HK-2 (cell line): ENCODE results near the gene LIMD2.
A peak's percentile ranks its signal among the peaks of the same experiment; 100 is the strongest.
"Not testable (repeated sequence)": the region's sequence is repeated elsewhere in the genome, so short reads cannot be mapped to it uniquely, and the experiment has no call there.

ENCODE experiments used
- DNase-seq: peaks from one replicate; pipeline ENCODE4 v3.0.0-alpha.2; 2018; ENCODE audit not compliant: unreplicated experiment

Gene LIMD2

DNA sequence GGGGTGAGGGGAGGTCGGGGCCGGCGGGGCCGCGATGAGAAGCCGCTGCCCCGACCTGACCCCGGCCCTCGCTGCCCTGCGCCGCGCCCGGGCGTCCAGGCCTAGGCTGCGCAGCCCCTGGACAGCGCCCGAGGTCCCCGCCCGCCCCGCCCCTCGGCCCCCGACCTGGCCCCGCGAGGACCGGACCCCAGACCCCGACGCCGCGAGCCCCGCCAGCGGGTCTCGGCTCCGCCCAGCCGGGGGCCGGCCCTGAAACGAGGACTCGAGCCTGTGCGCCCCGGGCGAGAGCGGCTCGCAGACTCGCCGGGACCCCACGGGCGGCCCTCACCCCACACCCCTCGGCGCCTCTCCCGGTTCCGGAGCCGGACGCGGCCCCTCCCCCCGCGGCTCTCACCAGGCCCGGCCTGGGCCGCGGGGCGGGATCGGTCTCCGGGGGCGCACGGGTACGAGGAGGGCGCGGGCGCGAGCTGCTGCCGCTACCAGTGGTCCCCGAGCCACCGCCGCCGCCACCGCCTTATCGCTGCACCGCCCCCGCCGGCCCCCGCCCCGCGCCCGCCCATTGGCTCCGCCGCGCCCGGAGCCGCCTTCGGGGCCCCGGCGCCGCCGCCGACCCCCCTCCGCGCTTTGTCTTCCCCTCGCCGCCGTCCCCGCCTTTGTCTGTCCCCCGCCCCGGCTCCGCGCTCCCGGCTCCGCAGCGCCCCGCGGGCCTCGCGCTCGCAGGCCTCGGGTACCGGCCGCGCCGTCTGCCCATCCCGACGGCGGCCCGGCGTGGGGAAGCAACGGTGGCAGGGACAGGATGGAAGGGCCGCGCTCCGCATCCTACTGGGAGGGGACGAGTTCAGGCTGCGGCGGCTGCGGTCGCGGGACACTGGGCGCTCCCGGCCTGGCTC lies at the start of gene LIMD2:
TSS of gene LIMD2 (minus strand) at position 488 of the 890 bp plus-strand sequence. CDS start 827 bp downstream, outside the sequence.
- peak; percentile 71 for DNase-seq

DNA sequence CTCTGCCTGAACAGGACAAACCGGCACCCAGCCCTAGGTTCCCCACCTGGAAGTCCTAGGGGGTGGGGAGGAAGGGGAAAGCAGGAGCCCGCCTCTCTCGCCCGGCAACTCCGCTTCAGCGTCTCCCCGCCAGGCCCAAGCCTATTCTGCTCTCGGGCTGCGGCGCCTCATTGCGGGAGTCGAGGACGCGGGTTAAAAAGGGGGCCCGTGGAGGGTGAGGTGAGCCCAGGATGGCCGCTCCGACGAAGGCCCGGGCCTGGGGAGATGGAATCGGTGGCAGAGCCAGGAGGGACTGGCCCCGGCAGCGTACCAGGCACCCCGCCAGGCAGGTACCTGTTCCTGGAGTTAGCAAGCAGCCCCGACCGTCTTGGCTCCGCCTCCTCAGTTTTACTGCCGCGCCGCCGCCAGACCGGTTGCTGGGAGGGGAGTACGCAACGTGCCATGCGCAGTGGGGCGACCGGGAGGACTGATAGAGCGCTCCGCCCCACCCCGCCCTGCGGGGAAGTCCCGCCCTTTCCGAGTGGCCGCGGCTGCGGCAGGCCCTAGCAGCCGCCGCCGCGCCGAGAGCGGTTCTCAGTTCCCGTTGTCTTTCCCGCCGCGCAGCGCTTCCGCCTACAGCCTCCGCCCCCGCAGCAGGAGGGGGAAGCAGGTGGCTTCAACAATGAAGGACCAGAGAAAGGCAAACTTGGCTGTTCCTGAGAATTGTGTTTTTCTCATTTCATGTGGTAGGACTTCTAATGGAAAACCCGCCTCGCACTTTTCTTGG lies 41.7 kb upstream of the LIMD2 start, which contains the start of gene STRADA:
TSS of gene STRADA (minus strand) at position 392 of the 766 bp plus-strand sequence. CDS start 13,430 bp downstream, outside the sequence.
- DNase-seq = peak; percentile 98

DNA sequence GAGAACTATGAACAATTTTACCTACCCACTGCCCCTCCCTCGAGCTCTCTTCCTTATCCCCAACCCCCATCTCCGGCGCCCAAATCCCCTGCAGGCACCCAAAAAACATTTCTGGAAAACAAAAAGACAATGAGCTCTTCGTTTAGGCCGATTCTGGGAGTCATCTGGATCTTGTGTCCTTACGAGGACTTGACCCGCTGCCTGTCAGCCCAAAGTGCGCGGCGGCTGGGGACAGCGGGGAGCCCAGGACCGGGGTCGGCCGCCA lies 41.1 kb upstream of the LIMD2 start:
- DNase-seq = no peak

DNA sequence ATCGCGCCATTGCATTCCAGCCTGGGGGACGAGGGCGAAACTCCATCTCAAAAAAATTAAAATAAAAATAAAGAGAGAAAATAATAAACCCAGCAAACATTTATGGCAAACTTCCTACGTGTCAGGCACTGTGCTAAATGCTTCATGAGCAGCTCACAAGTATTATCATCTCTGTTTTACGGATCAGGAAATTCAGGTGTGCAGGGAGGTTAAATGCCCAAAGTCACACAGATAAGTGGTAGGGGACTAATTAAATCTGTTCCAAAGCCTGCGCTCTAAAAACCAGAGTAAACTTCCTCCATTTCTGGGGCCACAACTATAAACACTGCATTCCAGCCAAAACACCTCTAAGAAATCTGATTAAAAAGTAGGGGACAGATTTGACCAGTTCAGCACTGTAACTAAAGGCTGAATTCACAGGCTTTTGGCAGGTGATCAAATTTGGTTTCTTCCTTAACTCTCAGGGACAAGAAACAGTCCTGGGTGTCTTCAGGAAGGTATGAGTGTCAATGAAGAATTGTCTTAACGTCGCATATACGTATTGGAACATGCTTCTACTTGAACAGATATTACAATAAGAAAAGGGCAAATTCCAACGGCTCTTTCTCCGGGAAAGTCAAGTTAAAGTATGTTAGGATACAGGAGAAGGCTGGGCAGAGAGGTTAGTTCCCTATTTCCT lies 40.7 kb upstream of the LIMD2 start:
- DNase-seq = no peak

DNA sequence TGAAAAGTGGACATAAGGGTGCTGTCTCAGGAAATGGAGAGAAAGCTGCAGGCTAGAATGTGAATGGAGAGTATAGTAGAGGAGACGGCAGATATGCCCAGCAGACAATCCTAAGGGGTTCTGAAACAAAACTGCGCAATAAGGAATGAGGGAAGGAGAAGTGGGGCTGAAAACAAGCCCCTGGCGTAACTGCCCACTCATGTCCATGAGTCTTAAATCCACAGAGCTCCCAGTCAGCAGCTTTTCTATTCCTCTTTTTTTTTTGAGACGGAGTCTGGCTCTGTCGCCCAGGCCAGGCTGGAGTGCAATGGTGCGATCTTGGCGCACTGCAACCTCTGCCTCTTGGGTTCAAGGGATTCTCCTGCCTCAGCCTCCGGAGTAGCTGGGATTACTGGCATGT lies 35.8 kb upstream of the LIMD2 start:
- DNase-seq = no peak

DNA sequence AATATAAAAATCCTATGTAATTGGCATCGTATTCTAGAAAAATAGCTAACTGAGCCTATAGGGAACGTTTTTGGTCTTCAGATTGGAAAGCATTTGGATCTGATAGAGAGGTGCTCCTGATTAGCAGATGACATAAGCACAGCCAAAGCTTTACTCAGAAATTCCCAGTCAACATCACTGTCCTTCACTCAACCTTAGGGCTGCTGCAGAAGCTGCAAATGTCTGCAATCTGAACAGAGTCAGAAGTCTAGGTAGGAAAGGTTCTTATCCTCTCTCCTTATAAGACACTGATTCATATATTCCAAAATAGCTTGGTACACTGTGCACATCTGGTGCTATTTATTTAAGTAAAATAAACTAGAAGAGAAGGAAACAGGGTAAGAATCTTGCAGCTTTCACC lies 22.5 kb upstream of the LIMD2 start:
- no peak for DNase-seq

DNA sequence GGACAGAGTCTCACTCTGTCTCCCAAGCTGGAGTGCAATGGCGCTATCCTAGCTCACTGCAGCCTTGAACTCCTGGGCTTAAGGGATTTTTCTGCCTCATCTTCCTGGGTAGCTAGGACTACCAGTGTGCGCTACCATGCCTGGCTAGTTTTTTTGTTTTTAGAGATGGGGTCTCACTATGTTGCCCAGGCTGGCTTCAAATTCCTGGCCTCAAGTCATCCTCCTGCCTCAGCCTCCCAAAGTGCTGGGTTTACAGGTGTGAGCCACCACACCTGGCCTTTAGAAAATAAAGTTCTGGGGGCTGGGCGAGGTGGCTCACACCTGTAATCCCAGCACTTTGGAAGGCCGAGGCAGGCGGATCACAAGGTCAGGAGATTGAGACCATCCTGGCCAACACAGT lies 20.3 kb upstream of the LIMD2 start:
- DNase-seq = not testable (repeated sequence)

DNA sequence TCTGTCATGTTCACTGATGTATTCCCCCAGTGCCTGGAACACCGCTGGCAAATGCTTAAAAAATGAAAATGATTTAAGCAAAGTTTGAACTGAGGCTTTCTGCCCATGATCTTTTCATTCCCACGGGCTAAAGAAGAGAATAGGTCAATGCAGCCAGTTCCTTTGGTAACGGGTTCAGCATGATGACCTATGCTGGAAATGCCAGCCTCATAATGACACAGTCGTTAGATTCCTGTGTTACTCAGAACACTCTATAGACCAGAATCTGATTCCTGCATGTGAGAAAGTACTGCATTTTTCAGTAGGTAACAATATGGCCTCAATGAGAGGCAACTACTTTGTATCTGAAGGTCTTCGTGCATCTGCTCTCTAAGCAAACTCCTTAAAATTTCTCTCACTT lies 19.1 kb upstream of the LIMD2 start:
- DNase-seq = no peak

DNA sequence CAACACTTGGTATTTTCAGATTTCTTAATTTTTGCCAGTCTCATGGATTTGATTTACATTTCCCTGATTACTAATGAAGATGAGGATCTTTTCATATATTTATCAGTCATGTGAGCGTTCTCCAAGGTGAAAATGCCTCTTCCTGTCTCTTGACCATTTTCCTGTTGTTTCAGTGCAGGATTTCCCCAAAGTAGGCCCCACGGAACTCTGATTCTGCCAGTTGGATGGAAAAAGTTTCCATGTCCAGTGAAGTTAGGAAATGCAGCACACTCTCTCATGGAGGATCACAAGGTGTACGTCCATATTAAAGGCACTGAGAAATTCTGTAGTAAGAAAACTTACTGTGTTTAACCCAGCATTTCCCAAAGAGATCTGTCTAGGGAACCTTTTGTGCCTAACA lies 16.5 kb upstream of the LIMD2 start:
- no peak for DNase-seq

DNA sequence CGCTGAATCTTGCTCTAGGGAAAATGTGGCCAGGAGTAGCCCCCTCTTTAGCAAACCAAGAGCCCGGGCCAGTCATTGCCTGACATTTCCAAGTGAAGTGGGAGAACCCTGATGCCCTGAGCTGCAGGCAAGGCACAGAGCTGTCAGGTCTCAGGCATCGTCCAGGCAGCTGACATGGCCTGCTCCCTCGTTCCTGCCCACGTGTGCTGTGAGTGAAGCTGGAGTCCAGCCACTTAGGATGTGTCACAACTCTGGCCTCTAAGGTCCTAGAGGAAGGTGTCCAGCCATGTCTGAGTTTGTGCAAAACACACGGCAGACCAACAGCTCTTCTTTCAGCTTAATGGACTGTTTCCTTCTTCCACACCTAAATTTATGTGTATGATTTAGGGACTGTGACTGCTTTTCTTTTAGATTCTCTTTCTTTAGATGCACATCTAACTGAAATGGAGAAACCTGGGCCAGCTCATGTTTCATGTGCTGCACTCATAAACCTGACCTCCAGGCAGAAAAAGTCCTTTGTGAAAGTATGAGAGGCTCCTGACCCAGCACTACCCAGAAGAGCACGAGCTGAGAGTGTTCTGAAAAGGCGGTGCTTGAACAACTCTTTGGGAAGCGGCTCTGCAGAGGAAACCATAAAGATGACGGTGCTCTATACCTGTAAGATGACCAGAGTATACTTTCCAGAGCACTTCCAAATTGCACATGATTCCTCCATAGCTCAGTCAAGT lies 14.8 kb upstream of the LIMD2 start:
- DNase-seq = no peak

DNA sequence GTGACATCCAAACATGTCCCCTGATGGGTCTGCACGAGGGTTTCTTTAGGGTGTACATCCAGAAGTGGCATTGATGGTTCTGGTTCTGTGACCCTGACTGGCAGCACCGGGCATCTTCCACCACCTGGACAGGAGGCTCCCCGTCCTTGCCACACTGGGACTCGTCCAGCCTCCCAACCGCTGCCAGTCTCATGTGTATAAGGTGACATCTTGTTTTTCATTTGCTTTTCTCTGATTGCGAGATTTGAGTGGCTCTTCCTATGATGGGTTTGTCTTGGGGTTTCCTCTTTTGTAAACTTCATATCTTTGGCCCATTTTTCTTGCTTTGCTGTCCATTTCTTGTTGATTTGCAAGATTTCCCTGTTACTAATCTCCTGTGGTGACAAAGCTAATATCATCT lies 9.2 kb upstream of the LIMD2 start:
- DNase-seq = no peak

DNA sequence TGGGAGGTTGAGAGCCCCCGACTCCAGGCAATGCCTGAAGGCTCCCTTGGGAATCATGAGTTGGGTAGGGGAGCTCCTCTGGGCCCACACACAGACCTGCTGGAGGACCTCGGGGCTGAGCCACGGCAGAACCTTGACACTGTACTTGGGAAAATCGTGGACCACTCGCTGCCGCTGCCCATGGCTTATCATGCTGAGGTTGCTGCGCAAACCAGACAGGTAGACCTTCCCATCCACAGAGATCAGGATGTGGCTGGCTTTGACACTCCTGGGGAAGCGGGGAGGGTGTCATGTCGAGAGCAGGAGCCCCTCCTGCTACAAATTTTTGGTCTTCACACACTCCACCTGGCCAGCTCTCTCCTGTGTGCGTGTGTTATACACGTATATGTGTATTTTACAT lies 7.2 kb upstream of the LIMD2 start:
- DNase-seq = no peak

DNA sequence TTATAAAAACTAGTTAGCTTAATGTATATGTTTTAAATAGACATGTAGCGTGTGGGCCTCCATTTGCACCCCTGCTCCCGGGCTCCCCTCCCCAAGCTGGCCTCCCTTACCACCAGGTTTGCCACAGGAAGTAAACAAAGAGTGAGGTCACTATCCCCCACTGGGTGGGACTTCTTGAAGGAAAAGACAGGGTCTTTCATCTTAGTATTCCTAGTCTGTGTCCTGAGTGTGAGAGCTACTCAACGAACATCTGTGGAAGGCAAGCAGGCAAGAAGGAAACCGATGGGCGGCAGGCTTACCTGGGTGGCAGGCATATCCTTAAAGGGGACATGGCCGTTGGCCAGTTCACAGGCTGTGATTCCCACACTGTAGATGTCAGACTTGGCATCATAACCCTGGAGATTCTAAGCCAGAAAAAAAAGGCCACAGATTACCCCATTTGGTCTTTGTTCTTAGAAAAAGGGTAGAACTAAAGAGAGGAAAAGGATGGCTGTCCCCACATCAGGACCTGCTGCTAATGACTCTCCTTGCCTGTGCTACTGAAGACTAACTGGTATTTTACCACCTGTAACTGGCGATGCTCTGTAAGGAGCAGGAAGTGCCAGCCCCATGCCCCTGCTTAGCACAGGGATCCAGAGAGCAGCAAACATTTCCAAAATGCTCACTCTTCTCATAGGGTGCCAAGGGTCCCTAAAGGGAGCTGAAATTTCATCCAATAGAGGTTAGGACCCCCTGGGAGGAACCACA lies 6.6 kb upstream of the LIMD2 start:
- no peak for DNase-seq

DNA sequence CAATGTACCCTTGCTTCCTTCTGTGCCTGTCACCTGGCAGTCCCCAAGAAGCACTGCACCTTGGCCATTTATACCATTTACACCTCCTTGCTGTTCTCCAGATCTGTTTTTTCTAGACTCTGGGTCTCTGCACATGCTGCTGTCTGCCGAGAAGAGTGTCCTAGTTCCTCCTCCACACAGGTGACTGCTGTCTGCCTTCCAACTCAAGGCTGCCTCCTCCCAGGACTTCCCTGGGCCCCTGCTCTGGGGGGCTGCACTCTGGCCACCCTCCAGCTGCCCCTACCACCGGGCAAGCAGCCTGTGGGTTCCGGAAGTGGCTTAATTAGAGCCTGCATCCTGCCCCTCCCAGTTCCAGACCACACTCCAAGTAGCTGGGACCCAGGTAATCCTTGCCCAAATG lies 5.7 kb upstream of the LIMD2 start:
- DNase-seq = no peak

DNA sequence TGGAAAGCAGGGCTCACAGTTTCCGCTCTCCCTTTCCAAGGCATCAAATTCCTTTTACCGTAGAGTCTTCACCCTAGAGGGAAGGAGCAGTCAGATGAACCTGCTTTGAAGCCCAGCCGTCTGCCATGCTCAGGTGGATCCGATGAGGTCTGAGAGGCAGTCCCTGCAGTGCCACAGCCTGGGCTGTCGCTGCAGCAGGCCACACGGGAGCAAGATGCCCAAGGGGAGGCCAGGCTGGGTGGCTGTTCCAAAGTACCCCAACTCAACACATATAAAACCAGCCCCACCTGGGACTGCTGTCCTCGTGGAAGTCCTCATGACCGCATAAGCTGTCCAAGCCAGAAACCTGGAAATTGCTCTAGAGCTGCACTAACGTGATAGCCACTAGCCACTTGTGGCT lies 4.9 kb upstream of the LIMD2 start:
- DNase-seq = no peak

DNA sequence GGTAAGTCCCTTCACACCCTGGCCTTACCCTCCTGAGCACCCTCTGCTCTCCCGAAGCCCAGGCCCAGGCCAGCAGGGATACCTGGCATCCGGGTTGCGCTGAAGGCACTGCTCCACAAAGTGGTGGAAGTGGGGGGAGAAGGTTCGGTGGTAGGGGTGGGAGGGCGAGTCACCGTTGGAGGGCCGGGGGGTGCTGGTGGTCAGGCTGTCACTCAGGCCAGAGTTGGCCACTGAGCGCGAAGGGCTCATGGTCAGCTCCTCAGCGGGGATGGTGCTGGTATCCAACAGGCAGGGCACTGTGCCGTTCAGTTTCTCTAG lies 4.3 kb upstream of the LIMD2 start:
- no peak for DNase-seq

DNA sequence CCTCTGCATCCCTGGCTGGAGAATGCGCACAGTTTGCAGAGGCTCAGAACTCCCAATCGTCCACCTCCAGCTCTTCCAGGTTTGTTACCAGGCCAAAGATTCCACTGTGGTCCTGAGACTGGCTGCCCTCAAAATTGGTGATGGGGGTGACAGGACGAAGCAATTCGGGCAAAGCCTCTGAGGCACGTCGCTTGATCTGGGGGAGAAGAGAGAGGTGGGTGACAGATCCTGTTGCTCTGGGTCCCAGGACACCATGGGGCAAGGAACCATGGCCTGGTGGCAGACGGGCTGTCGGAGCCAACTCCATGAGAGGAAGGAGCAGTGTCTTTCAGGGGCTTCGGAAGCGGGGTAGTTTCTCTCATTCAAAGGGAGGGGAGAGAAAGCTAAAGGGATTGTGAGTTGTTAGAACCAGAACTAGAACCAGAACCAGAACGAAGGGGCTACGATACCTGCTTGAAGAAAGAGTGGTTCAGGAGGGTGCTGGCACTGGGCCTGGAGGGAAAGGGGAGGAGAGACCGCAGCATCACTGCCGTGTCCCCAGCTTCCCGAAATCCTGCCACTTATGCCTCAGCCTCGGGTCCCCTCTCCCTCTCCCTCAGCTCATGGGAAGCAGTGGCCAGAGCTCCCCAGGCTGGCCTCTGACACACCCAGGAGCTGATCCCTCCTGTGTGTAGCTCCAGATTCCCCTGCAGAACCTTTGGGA lies 3.8 kb upstream of the LIMD2 start:
- no peak for DNase-seq

DNA sequence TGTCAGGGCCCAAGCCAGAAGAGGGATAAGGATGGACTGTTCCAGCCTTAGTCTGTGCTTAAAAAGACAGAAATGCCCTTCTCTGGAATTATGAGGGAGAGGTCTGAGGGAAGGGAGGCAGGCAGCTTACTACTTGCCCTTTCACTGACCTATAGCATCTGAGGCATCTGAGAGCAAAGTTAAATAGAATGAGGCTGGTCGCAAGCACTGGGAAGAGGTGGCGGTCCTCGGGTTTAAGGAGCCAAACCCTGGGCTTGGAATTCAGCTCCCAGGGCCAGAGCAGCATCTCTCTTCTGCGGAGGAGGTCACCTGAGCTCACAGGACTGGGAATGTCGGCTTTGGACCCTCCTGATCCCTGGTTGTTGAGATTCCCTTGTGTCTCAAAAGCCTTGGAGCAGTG lies 3.1 kb upstream of the LIMD2 start:
- DNase-seq = no peak

DNA sequence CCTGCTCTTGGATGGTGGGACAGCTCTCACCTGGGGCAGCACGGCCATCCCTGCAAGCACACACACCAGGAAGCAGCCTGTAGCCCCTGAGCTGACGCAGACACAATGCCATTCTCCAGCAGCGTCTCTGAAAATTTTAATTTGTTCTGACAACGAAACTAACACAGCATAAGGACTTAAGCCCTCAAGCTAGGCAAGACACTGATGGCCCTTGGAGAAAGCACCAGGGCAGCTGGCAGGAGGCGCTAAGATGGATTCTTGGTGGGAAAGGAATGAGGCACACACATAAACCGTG lies 2.7 kb upstream of the LIMD2 start:
- no peak for DNase-seq

DNA sequence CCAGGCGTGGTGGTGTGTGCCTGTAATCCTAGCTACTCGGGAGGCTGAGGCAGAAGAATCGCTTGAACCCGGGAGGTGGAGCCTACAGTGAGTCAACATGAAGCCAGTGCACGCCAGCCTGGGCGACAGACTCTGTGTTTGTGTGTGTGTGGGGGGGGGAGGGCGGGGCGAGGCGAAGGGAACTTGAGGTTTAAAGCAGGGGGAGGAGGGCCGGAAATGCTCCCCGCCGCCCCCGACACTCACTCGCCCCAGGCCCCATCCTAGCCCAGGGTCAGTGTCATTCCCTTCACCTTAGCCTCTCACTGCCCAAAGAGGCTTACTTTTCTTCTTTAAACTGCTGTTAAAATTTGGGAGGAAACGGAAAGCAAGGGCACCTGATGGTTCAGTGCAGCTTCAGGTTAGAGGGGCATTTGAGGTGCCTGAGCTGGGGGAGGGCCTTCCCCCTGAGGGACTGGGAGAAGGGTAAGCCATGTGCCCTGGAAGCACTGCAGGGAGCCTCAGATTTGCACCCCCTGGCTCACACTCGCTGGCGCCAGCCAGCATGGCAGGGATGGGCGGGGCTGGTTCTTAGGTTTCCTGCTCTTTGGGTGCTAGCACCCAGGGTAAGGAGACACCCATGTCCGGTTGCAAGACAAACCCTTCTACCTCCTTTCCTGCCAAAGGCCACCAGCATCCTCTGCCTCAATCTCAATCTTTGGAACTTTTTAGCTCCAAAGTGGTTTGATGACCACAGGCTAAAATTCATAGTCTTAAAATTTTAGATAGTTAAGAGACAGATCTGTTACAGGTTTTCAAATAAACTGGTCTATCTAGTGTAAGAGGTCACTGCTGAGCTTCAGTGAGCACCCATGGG lies 2.2 kb upstream of the LIMD2 start:
- no peak for DNase-seq
